ENCODE measurements around the gene TSC1.

Gene TSC1

DNA sequence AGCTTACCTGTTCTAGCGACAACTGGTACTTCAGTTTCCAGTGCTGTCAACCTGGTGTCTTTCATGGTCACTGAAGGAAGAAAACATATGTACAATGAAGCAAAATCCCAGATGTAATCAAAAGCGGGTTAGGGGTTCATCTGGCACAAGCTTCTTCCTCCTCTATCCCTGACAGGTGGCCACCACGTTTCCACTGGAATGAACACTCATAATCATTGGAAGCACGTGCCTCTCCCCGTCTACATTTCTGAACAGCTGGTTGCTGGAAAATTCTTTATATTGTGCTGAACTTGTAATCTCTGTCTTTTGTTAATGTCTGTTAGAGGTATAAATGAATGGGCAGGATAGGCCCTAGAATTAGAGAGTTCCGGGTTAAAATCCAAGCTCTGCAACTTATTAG is 9.4 kb downstream of the TSC1 start:
- DNase-seq (ENCODE audit: low read depth) = no peak

DNA sequence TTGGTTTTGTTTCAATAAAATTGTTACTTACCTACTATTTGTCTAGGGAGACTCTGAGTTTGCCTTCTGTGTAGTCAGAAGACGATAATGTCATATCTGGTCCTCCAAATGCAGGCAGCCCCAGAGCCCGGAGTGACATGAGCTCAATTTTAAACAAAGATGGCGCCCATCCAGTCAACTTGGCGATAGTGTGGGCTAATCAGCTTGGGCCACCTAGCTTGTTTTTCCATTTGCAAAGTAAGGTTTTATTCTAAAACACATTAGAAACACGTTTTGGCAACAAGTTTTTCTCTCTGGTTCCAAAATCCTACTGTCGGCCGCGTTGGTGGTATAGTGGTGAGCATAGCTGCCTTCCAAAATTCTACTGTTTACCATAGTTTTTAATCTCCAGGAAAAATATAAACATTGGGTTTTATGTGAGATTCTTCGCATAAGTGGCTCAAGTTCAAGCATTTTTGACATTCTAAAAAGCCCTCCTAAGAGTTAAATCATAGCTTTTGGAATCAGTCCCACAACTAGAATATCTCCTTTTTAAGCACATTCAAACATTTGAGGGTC is 13.2 kb downstream of the TSC1 start:
- DNase-seq (ENCODE audit: low read depth) = no peak

GRCh38 chr9:132927704-132928103 is 16.7 kb downstream of the TSC1 start:
- no peak for DNase-seq (ENCODE audit: low read depth)

DNA sequence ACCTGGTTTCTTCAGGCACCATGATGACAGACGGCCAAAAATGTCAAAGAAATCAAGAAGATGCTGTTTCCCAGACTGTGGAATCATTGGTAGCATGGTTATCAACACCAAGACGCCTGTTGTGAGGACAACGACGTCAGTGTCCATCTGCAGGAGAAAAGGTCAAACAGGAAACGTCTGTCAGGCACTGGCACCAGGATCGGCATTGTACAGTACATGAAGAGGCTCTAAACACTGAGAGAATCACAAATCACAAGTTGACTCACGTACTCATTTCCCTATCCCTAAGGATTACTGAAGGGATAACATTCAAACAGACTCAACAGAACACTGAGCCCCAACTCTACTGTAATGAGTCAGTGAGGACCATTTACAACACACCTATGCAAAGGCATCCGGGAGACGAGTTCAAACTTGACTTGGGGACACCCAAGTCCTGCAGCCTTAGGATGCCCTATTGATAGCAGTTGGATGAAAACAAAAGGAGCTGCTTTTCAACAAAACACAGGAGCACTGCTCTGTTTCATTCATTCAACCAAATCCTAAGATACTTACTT is 21.0 kb downstream of the TSC1 start:
- DNase-seq (ENCODE audit: low read depth) = no peak

DNA sequence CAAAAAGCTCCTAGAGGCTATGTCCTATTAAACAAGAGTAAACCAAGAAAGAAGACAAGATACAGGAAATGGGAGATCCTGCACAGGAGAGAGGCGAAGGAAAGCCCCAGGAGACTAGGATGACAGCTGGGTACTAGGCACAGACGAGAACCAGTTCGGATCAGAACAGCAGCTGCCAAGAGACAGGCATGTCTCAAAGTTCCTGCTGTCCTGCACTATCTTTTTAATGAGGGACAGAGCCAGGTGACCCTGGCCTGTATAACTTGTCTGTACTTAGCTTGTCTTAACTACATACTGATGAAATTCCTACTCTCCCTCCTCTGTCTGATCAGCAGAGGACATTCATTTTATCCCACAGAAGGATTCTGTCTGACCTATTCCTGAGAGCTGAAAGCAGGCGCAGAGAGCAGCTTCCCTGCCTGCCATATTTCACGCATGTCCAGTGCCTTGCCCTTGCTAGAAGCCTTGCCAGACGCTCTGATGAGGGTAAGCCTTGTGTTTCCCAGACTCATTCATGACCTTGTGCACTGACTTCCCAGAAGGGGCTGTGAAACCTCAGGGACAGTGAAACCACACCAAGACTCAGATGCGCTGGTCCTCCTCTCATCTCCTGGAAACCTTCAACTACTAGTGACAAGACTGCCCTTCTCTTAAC is 24.7 kb downstream of the TSC1 start:
- DNase-seq (ENCODE audit: low read depth) = no peak

- no peak for DNase-seq (ENCODE audit: low read depth)
These were observed 29.5 kb downstream of the TSC1 start for GRCh38 chr9:132914924-132915323.

GRCh38 chr9:132912131-132912530 is 32.3 kb downstream of the TSC1 start:
- DNase-seq (ENCODE audit: low read depth) = no peak

DNA sequence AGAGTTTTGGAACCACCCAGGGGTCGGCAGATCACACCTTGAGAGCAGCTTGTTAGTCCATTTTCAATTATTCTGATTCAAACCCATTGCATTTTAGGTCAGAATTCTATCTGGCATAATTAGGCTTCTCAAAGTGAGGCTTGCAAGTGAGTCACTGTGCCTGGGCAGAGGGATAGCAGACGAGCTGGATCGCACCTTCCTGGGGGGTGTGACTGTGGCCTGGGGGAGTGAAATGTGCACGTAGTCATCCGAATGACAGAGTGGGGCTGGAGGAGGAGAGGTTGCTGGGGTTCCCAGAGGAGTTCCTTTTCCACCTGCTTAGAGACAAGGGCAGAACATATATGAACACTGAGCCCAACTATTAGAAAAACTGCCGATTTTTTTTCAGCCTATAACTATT is 34.0 kb downstream of the TSC1 start:
- DNase-seq (ENCODE audit: low read depth) = no peak

GRCh38 chr9:132909311-132909710 is 35.1 kb downstream of the TSC1 start:
- DNase-seq (ENCODE audit: low read depth) = no peak

DNA sequence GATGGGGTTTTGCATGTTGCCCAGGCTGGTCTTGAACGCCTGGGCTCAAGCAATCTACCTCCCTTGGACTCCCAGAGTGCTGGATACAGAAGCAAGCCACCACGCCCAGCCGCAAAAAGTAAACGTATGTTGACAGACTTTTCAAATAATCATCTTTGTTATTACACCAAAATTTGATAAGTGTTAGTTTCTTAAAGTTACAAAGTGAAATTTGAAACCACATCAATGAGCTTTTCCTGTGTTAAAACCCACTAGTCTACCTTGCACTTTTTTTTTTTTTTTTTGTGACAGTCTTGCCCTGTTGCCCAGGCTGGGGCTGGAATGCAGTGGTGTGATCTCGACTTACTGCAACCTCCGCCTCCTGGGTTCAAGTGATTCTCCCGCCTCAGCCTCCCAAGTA is 35.8 kb downstream of the TSC1 start:
- no peak for DNase-seq (ENCODE audit: low read depth)

GRCh38 chr9:132905726-132906125 is 38.7 kb downstream of the TSC1 start:
- DNase-seq (ENCODE audit: low read depth) = no peak

DNA sequence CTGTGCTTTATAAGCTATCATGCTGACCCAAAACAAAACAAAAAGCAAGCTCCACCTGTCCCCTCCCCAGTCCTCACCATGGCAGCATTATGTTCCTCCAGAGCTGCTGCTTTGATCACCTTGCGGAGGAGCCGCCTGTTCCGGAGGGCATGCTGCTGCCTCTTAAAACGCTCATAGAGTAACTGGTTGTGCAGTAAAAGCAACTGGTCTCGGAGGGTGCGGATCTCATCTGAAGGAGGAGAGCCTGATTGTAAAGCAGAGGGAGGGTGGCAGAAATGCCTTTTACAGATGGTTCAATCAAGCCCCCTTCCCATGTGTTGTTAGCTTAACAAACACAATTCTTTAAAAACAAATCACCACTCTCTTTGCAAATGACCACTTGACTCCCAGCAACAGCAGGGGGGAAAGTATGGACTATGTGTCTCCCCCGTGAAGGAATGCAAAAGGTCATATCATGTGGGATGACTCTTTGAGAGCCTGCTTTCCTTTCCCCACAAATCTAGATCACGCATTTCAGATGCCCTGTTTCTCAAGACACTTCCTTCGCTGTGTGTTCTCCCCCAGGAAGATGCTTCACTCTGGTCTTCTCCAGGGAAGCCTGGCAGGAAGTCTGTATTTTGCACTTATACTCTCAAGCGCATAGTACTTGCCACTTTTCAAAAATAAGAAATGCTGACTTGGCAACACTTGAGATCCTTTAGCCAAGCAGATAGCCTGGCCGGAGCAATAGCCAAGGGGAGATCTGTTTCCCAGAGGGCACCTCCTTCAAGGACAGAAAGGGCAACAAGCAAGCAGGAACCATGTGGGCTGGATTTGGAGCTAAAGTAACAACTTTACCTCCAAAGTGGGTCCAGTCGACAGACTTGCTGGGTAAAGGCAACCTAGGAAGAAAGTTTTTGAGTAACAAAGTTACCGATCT is 40.6 kb downstream of the TSC1 start:
- DNase-seq (ENCODE audit: low read depth) = no peak

- peak; percentile 90 for DNase-seq (ENCODE audit: low read depth)
These were observed 42.3 kb downstream of the TSC1 start for GRCh38 chr9:132901858-132902831.

DNA sequence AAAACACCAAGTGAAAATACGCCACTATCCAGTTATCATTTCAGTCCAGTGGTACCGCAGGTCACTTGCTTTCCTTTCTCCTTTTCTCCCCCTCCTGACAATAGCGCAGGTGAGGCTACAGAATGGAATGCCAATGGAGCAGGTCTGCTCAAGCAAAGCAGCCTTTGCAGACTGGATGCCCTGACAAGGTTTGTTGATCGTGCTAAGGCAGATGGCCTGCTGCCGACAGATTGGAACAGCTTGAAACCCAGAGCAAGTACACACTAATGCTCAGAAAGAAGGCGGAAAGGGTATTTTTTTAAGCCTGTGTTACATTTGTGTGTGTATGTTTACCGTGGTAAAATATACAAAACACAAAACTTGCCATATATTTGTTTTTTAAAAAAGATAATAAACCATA is 46.4 kb downstream of the TSC1 start:
- DNase-seq (ENCODE audit: low read depth) = no peak

GRCh38 chr9:132896906-132897305 is 47.5 kb downstream of the TSC1 start:
- no peak for DNase-seq (ENCODE audit: low read depth)

GRCh38 chr9:132896264-132896663 is 48.2 kb downstream of the TSC1 start:
- DNase-seq (ENCODE audit: low read depth) = no peak

GRCh38 chr9:132894862-132895835 is 49.3 kb downstream of the TSC1 start:
- DNase-seq (ENCODE audit: low read depth) = no peak

- no peak for DNase-seq (ENCODE audit: low read depth)
These were observed 50.1 kb downstream of the TSC1 start for GRCh38 chr9:132894346-132894745.

DNA sequence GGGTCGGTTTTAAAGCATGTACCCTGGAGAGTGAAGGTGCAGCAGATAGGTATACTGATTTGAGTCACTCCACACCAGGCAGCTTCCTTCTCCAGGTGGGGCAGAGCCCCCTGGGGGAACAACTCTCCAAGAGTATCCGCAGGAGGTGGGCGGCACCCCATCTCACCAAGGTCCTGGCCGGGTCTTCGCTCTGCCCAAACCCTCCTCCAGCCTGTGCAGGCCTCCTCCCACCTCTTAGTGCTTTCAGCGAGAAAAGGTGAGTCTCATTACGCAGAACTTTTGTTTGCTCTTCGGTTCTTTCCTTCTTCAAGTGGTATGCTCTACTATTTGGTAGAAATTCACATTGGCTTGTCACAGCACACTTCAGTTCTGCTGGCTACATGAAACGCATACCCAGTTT is 52.0 kb downstream of the TSC1 start:
- DNase-seq (ENCODE audit: low read depth) = no peak

DNA sequence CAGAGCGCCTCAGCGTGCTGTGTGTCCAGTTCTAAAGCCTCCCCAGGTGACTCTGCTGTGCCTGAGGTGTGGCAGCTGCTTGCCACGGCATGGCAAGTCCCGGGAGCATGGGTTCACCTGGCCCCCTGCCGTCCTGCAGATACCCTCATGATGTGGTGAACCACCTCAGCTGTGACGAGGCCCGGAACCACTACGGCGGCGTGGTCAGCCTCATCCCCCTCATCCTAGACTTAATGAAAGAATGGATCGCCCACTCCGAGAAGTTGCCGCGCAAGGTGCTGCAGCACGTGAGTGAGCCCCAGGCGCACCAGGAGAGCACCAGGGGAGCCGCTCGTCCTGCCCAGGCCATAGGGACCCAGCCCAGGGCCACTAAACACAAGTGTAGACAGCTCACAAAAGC is 56.3 kb downstream of the TSC1 start:
- DNase-seq (ENCODE audit: low read depth) = no peak
